HEK293 (cell line): ENCODE measurements around the gene IGFBP7.

Experiments
- CTCF ChIA-PET: fragments of 350-600 bp; formaldehyde crosslinking; extraction: SDS; loops from one replicate; lab custom pipeline; 2021; ENCODE audit warnings: antibody characterized with exemption; lab: Yijun Ruan, JAX
- POLR2A ChIA-PET: fragments of 300-600 bp; formaldehyde crosslinking; extraction: SDS; loops from one replicate; lab custom pipeline; 2020; ENCODE audit warnings: antibody characterized with exemption, inconsistent platforms; lab: Yijun Ruan, JAX
- H3K27ac ChIP-seq: fragments of 200-500 bp; sonication (Bioruptor generic); 2 replicates; pipeline ENCODE4 v1.5.1; 2014; ENCODE audit warnings: low read depth, low read length, control low read depth, inconsistent platforms; ENCODE audit errors: extremely low read depth
- H3K36me3 ChIP-seq, 2 experiments: fragments of 200-500 bp in 1 of 2; sonication (Bioruptor generic) in 1 of 2; 1 replicate in 1 of 2; 2 replicates in 1 of 2; pipeline ENCODE4 v1.5.1; 2014 to 2017; ENCODE audit warnings: inconsistent platforms in 2 of 2, low read length in 2 of 2; ENCODE audit not compliant: control insufficient read depth in 2 of 2, insufficient read depth in 1 of 2
- H3K4me1 ChIP-seq: fragments of 200-500 bp; sonication (Bioruptor generic); 2 replicates; pipeline ENCODE4 v1.5.1; 2014; ENCODE audit warnings: mild to moderate bottlenecking, low read length, inconsistent platforms; ENCODE audit not compliant: control insufficient read depth, insufficient read depth
- H3K4me3 ChIP-seq: 2 replicates; pipeline ENCODE4 v1.5.1; 2011; ENCODE audit warnings: low read depth, mild to moderate bottlenecking, control low read depth, low read length, moderate library complexity
- H3K9me3 ChIP-seq: fragments of 200-500 bp; sonication (Bioruptor generic); 2 replicates; pipeline ENCODE4 v1.5.1; 2014; ENCODE audit warnings: low read depth, low read length, inconsistent platforms; ENCODE audit not compliant: control insufficient read depth, insufficient read depth
- FEZF1 ChIP-seq: fragments of 450-650 bp; formaldehyde crosslinking; IDR thresholded peaks from 2 replicates; pipeline ENCODE4 v1.5.1; 2016; ENCODE audit warnings: missing biosample characterization, missing genetic modification characterization
- GLI2 ChIP-seq: fragments of 450-650 bp; formaldehyde crosslinking; IDR thresholded peaks from 2 replicates; pipeline ENCODE4; 2017; ENCODE audit warnings: missing biosample characterization, missing genetic modification characterization, low read depth, borderline replicate concordance
- HOXD13 ChIP-seq: sonication (generic); formaldehyde crosslinking; IDR thresholded peaks from 2 replicates; pipeline ENCODE4 v1.8.0; 2022; ENCODE audit warnings: missing genetic modification reagents, borderline replicate concordance
- INSM2 ChIP-seq: fragments of 450-650 bp; formaldehyde crosslinking; IDR thresholded peaks from 2 replicates; pipeline ENCODE4 v1.5.1; 2016; ENCODE audit warnings: missing biosample characterization, missing genetic modification characterization
- KLF7 ChIP-seq: fragments of 450-650 bp; formaldehyde crosslinking; IDR thresholded peaks from 2 replicates; pipeline ENCODE4 v1.5.1; 2016; ENCODE audit warnings: missing biosample characterization, missing genetic modification characterization, borderline replicate concordance
- MEIS1 ChIP-seq: sonication (generic); formaldehyde crosslinking; IDR thresholded peaks from 2 replicates; pipeline ENCODE4 v1.8.1; 2022; ENCODE audit warnings: missing genetic modification reagents, mild to moderate bottlenecking, borderline replicate concordance
- PRDM4 ChIP-seq: fragments of 450-650 bp; formaldehyde crosslinking; IDR thresholded peaks from 2 replicates; pipeline ENCODE4 v1.5.1; 2017; ENCODE audit warnings: missing biosample characterization, missing genetic modification characterization
- ZBTB21 ChIP-seq: fragments of 450-650 bp; formaldehyde crosslinking; IDR thresholded peaks from 2 replicates; pipeline ENCODE4 v1.5.1; 2017; ENCODE audit warnings: missing biosample characterization, missing genetic modification characterization
- ZNF138 ChIP-seq: fragments of 450-650 bp; formaldehyde crosslinking; IDR thresholded peaks from 2 replicates; pipeline ENCODE4 v1.5.1; 2016; ENCODE audit warnings: missing biosample characterization, missing genetic modification characterization, borderline replicate concordance
- ZNF341 ChIP-seq: fragments of 450-650 bp; formaldehyde crosslinking; IDR thresholded peaks from 2 replicates; pipeline ENCODE4; 2016; ENCODE audit warnings: low read depth, missing biosample characterization, missing genetic modification characterization
- ZNF350 ChIP-seq: fragments of 450-650 bp; formaldehyde crosslinking; IDR thresholded peaks from 2 replicates; pipeline ENCODE4 v1.5.0; 2017; ENCODE audit warnings: missing biosample characterization, mild to moderate bottlenecking, missing genetic modification characterization
- ZNF394 ChIP-seq: fragments of 450-650 bp; formaldehyde crosslinking; IDR thresholded peaks from 2 replicates; pipeline ENCODE4 v1.5.1; 2016; ENCODE audit warnings: missing biosample characterization, missing genetic modification characterization, mild to moderate bottlenecking, moderate library complexity, borderline replicate concordance
- ZNF416 ChIP-seq: fragments of 450-650 bp; formaldehyde crosslinking; IDR thresholded peaks from 2 replicates; pipeline ENCODE4 v1.5.1; 2016; ENCODE audit warnings: missing biosample characterization, missing genetic modification characterization
- ZNF423 ChIP-seq: fragments of 450-650 bp; formaldehyde crosslinking; IDR thresholded peaks from 2 replicates; pipeline ENCODE4 v1.5.1; 2016; ENCODE audit warnings: missing biosample characterization, missing genetic modification characterization
- ZNF48 ChIP-seq: fragments of 450-650 bp; formaldehyde crosslinking; IDR thresholded peaks from 2 replicates; pipeline ENCODE4 v1.5.1; 2016; ENCODE audit warnings: missing biosample characterization, missing genetic modification characterization
- ZNF530 ChIP-seq: fragments of 450-650 bp; formaldehyde crosslinking; IDR thresholded peaks from 2 replicates; pipeline ENCODE4 v1.5.1; 2016; ENCODE audit warnings: low read depth, missing biosample characterization, missing genetic modification characterization
- ZNF548 ChIP-seq: fragments of 450-650 bp; formaldehyde crosslinking; IDR thresholded peaks from 2 replicates; pipeline ENCODE4 v1.5.1; 2016; ENCODE audit warnings: missing biosample characterization, missing genetic modification characterization
- ZNF585B ChIP-seq: fragments of 450-650 bp; formaldehyde crosslinking; IDR thresholded peaks from 2 replicates; pipeline ENCODE4 v1.5.1; 2016; ENCODE audit warnings: missing biosample characterization, missing genetic modification characterization
- ZNF600 ChIP-seq: fragments of 450-650 bp; formaldehyde crosslinking; IDR thresholded peaks from 2 replicates; pipeline ENCODE4 v1.5.1; 2016; ENCODE audit warnings: missing biosample characterization, missing genetic modification characterization
- ZNF624 ChIP-seq: fragments of 450-650 bp; formaldehyde crosslinking; IDR thresholded peaks from 2 replicates; pipeline ENCODE4 v1.5.1; 2017; ENCODE audit warnings: missing biosample characterization, missing genetic modification characterization
- ZXDB ChIP-seq: fragments of 450-650 bp; formaldehyde crosslinking; IDR thresholded peaks from 2 replicates; pipeline ENCODE4 v1.5.1; 2016; ENCODE audit warnings: missing biosample characterization, missing genetic modification characterization
- TF ChIP-seq, protein P1 (sequence below): fragments of 450-650 bp; formaldehyde crosslinking; IDR thresholded peaks from 2 replicates; pipeline ENCODE4 v1.5.1; 2016; ENCODE audit warnings: missing biosample characterization, missing genetic modification characterization
- TF ChIP-seq, protein P2 (sequence below): fragments of 450-650 bp; formaldehyde crosslinking; IDR thresholded peaks from 2 replicates; pipeline ENCODE4 v1.5.1; 2016; ENCODE audit warnings: missing biosample characterization, missing genetic modification characterization

The IGFBP7 gene

GRCh38 chr4:57144466-57144865 lies 34.3 kb upstream of the IGFBP7 start:
- no peak for TF ChIP-seq ZNF530 (tag by site-specific recombination)
- TF ChIP-seq ZNF350 (tag by site-specific recombination) = no peak
- TF ChIP-seq KLF7 (tag by site-specific recombination) = no peak
- no peak for TF ChIP-seq PRDM4 (tag by site-specific recombination)
- Histone ChIP-seq H3K36me3 (no peaks in the 10 kb centered on the region), H3K4me3 (no peak overlapping the region), H3K4me1 (no peaks in the 10 kb centered on the region), H3K27ac (no peak overlapping the region), H3K9me3 (no peaks in the 10 kb centered on the region)
- ChIA-PET POLR2A (interaction anchor here (0.6 kb wide), 1 partner anchor 9 kb away, joined by 6 read pairs; no protein-coding TSS in a partner anchor), CTCF (interaction anchor here (1.4 kb wide), 1 partner anchor 25 kb away, joined by 4 read pairs; no protein-coding TSS in a partner anchor)

DNA sequence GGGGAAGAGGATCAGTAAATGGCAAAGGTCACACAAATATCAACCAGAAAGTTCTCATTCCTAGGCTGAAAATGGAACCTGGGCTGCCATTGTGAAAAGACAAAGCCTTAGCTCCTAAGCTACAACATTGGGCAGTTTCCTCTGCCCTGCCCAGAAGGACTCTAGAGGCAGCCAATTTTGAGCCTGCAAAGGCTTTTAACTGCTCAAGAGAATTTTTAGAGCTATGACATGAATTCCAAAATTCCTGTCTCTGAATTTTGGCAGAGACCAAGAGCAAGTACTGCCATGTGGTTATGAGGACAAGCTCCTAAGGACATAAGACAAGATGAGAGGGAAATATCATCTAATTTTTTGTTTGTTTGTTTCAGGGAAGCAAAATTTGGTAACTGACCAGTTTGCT lies 29.6 kb upstream of the IGFBP7 start:
- CTCF ChIA-PET = interaction anchor here (0.6 to 1.4 kb wide), 2 partner anchors 23 to 1291 kb away, joined by 3 to 5 read pairs; no protein-coding TSS in a partner anchor
- H3K9me3 ChIP-seq = no peaks in the 10 kb centered on the region
- POLR2A ChIA-PET = interaction anchor here (0.6 kb wide), 1 partner anchor 573 kb away, joined by 3 read pairs; no protein-coding TSS in a partner anchor

DNA sequence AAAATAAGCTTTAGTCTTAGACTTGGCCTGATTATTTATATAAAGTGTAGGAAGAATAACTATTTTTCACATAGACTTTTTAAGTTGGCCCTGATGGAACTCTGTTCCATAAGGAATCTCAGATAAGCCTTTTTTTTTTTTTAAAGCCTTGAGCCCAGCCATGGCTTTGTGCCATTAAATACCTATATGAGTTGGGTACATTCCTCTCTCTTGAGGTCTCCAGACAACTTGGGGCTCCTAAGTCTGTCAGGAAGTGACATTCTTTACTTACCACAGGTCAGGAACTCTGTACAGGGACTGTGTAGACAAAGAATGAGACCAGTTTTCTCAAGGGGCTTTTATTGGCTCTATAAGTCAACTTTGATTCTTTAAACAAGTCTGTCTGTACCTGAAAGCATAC lies 27.1 kb upstream of the IGFBP7 start:
- Histone ChIP-seq H3K4me3 (no peak overlapping the region), H3K36me3 (no peaks in the 10 kb centered on the region), H3K27ac (no peak overlapping the region)
- TF ChIP-seq MEIS1 (CRISPR knock-in tag) (no peak), FEZF1 (tag by site-specific recombination) (no peak), ZNF548 (tag by site-specific recombination) (no peak), HOXD13 (no peak), ZBTB21 (tag by site-specific recombination) (no peak), ZNF624 (tag by site-specific recombination) (no peak), ZNF423 (no peak), ZNF394 (tag by site-specific recombination) (no peak), ZNF585B (tag by site-specific recombination) (no peak), ZNF341 (tag by site-specific recombination) (no peak), ZNF48 (tag by site-specific recombination) (no peak), KLF7 (tag by site-specific recombination) (no peak)
- TF ChIP-seq, protein P1, sequence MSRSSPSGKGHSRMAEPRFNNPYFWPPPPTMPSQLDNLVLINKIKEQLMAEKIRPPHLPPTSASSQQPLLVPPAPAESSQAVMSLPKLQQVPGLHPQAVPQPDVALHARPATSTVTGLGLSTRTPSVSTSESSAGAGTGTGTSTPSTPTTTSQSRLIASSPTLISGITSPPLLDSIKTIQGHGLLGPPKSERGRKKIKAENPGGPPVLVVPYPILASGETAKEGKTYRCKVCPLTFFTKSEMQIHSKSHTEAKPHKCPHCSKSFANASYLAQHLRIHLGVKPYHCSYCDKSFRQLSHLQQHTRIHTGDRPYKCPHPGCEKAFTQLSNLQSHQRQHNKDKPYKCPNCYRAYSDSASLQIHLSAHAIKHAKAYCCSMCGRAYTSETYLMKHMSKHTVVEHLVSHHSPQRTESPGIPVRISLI (tag by site-specific recombination) = no peak
- TF ChIP-seq, protein P2, sequence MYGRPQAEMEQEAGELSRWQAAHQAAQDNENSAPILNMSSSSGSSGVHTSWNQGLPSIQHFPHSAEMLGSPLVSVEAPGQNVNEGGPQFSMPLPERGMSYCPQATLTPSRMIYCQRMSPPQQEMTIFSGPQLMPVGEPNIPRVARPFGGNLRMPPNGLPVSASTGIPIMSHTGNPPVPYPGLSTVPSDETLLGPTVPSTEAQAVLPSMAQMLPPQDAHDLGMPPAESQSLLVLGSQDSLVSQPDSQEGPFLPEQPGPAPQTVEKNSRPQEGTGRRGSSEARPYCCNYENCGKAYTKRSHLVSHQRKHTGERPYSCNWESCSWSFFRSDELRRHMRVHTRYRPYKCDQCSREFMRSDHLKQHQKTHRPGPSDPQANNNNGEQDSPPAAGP = no peak
- TF ChIP-seq, all 188 proteins: peak for 0
- H3K4me1 ChIP-seq = no peaks in the 10 kb centered on the region
- ChIA-PET CTCF (interaction anchor here (0.6 kb wide), 1 partner anchor 21 kb away, joined by 3 read pairs; no protein-coding TSS in a partner anchor), POLR2A (no interaction called here)
- H3K9me3 ChIP-seq = no peaks in the 10 kb centered on the region

More for the DNA sequence above, 29.6 kb upstream of the IGFBP7 start:
- Histone ChIP-seq H3K4me1 (no peaks in the 10 kb centered on the region), H3K27ac (no peak overlapping the region), H3K36me3 (no peaks in the 10 kb centered on the region), H3K4me3 (no peak overlapping the region)
- no peak for TF ChIP-seq ZNF600 (tag by site-specific recombination)
- no peak for TF ChIP-seq ZNF138 (tag by site-specific recombination)
- no peak for TF ChIP-seq INSM2 (tag by site-specific recombination)
- no peak for TF ChIP-seq GLI2 (tag by site-specific recombination)
- TF ChIP-seq ZXDB = no peak
- no peak for TF ChIP-seq ZNF416
